Measurements from ENCODE around the gene CFHR2.

GRCh38 chr1:196970182-196970581 is 26.6 kb downstream of the CFHR2 start:
- TF ChIP-seq CTCF (conservative IDR thresholded peaks at IDR 0.05) = no peak
- no peak for TF ChIP-seq ZFX (IDR thresholded peaks at IDR 0.05)

Data from C4-2B (cell line).